Measurements from ENCODE around the gene MAGI1. TPM values are rescaled to one million over a fixed set of nuclear protein-coding genes. Genes with fewer than 3 reads are reported as not detected.

MAGI1 gene
- total RNA-seq, 1 donor from 2014 or later = 39.1 TPM

DNA sequence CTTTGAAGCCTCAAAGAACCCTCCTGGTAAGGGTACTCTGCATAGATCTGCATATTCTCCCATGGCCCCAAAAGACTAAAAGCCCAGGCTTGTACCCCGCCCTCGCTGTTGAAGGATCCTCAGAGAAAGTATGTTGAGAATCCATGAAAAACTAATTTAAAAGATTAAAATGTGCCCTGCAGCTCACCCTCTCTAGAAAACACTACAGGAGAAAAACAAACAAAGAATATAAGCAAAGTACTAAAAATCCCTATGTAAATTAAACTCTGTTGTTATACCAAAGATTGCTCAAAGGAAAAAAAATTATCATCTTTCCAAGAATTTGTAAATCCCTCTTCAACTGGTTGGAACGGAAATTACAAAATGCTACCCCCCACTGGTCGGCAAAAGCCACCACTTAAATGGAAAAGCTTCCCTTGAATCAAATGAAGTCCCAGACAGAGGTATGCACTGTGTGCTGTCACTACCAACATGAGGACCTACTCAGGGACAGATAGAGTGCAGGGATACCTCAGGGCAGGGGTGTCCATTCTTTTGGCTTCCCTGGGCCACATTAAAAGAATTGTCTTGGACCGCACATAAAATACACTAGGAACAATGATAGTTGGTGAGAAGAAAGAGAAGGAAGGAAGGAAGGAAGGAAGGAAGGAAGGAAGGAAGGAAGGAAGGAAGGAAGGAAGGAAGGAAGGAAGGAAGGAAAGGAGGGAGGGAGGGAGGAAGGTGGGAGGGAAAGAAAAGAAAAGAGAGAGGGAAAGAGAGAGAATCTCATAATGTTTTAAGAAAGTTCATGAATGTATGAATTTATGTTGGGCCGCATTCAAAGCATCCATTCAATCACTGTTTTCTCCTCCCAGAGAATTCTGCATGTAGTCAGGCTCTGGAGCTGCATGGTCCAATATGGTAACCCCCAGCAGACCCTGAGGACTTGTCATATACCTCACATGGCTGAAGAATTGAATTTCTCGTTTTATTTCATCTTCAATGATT lies 88.1 kb downstream of the MAGI1 start:
- DNase-seq (ENCODE audit: low spot score in 2 of 2) (no peak), FAIRE-seq (no peak)

DNA sequence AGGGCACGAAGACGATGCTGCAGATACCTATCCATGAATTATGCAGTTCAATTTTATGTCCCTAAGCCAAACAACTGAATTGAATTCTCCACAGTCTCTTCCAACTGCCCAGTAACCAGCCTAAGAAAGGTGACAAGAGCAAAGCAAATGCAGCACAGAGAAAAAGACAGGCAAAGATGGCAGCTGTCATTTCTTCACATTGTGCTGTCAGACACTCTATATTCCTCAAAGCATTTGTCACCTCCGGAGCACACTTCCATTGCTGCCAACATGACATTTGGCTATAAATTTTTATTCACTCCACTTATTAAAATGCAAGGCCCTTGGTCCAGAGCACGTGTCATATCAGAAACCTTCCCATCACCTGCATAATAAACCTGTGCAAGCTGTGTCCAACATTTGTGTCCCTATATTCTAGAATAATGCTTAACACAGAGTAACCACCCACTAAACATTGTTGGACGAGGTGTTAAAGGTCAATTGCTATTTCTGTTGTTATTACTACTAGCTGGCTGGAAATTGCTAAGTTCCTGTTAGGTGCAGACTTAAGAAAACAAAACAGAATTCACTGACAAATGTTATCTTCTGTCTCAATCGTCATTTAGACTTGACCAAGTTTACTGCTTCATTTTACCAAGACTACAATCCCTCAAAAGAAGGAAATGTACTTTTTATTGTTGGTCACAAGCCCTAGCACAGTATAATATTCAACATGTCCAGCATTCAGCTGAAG lies 89.7 kb downstream of the MAGI1 start:
- FAIRE-seq (no peak), DNase-seq (ENCODE audit: low spot score in 2 of 2) (no peak)

DNA sequence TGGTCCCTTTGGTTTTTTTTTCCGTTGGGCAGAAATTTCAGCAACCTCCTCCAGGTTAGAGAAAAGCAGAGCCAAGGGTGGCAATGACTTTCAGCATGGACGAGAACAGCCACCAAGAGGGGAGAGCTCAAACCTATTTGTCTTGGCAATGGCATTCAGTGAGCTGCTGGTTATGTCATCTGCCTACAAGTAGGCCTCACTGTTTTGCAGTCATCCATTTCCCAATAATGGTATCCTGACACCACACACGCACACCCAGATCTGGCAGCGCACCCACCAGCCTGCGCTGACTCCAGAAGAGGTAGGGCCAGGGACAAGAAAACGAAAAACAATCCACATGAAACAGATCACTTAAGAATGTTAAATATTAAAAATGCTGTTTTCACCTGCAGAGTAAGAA lies 92.3 kb downstream of the MAGI1 start:
- no peak for DNase-seq (ENCODE audit: low spot score in 2 of 2)
- no peak for FAIRE-seq

DNA sequence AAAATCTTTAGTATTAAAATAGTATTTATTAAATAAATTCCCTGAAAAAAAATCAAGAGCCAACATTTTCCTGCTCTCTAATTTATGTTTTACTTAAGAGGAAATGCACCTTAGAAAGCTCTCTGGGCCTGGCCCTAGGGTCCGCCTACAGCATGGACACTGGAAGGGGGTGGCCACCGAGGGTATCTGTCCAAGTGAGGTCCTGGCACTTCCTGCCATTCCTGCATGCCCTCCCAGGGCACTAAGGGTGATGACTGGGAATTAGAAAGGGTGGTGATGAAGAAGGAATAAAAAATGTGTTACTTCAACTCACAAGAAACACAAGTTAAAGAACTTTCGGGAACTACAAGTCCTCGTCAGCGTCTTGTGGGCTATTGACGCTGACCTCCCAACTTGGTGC lies 92.8 kb downstream of the MAGI1 start:
- FAIRE-seq (no peak), DNase-seq (ENCODE audit: low spot score in 2 of 2) (no peak)

GRCh38 chr3:65945480-65945879 lies 93.2 kb downstream of the MAGI1 start:
- DNase-seq (ENCODE audit: low spot score in 2 of 2) (no peak), FAIRE-seq (no peak)

DNA sequence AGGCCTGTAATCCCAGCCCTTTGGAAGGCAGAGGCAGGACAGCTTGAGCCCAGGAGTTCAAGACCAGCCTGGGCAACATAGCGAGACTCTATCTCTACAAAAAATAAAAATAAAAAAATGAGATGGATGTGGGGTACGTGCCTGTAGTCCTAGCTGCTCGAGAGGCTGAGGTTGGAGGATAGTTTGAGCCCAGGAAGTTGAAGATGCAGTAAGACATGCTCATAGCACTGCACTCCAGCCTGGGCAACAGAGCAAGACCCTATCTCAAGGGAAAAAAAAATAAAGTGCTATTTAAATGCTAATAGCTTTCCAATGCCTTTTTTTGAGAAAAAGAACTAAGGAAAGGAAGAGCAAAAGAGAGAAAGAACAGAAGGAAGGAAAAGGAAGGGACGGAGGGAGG lies 94.5 kb downstream of the MAGI1 start:
- no peak for DNase-seq (ENCODE audit: low spot score in 2 of 2)
- no peak for FAIRE-seq

DNA sequence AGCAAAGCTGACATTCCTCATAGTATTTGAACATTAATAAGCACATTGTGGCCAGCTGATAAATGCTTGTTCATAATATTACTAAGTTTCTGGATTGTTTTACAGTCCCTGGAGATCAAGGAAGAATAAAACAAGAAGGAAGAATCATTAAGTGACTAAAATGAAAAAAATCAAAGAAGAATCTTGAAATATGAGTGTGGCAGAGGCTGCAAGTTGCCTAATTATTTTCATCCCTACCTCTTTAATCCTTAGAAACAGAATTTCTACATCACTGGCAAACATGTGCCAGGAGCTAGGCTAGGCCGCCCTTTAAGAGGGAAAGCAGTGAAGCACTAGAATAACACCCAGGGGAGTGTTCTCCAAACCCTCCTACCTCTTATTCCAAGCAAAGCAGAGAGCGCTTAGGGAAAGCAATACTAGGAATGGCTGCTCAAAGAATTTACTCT lies 98.9 kb downstream of the MAGI1 start:
- no peak for FAIRE-seq
- DNase-seq (ENCODE audit: low spot score in 2 of 2) = no peak

DNA sequence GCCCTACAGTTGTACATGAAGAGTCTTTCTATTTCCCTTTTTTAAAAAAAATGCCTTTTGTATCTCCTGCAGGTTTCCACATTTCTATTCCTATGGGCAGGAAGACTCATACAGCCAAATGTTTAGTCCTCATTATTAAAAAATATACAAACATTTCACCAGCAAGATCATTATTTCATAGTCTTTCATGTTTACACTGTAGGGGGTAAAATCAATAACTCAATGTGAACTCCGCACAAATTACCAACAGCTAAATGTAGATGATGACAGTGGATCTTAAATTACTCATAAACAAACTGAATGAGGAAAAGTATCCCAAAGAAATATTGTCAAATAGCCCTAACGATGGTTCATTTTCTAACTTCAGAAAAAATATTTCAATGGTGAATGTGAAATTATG lies 99.5 kb downstream of the MAGI1 start:
- DNase-seq (ENCODE audit: low spot score in 2 of 2) = no peak
- FAIRE-seq = no peak

DNA sequence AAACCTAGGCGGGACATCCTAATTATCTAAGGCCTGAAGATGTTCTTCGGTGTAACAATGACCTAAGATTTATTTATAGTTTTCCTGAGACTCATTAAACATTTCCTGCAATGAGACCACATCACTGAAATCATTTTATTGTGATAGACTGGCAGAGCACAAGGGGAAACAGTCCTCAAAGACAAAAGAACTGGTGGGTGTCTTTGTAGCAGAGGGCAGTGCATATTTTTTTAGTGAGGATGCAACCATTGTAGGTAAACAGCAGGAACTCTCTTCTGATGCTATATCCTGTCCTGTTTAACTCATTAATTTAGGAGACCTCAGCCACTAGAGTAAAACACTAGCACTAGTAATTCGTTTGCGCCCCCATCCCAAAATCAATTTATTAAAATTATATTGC lies 100.0 kb downstream of the MAGI1 start:
- no peak for FAIRE-seq
- DNase-seq (ENCODE audit: low spot score in 2 of 2) = no peak

DNA sequence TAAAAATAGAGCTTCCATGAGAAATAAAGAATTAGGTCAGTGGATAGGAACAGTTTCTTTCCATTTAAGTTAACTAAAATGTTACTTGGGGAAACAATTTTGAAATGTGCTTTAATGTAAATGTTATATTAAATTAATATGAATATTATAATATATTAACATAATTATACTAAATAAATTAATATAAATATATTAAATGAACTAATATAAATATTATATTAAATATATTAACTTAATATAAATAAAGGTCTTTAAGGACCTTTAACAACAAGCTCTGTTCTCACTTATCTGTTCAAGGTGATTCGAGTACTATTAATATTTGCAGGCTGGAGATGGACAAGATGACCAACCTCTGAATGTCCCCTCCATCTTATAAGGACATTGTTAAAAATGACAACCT lies 100.6 kb downstream of the MAGI1 start:
- FAIRE-seq (no peak), DNase-seq (ENCODE audit: low spot score in 2 of 2) (no peak)

- no peak for DNase-seq (ENCODE audit: low spot score in 2 of 2)
Observed at GRCh38 chr3:65936908-65937638, 101.6 kb downstream of the MAGI1 start.

GRCh38 chr3:65935724-65936123 lies 103.0 kb downstream of the MAGI1 start:
- FAIRE-seq (no peak), DNase-seq (ENCODE audit: low spot score in 2 of 2) (no peak)

More at GRCh38 chr3:65936908-65937638, 101.6 kb downstream of the MAGI1 start:
- no peak for FAIRE-seq

GRCh38 chr3:65930648-65931047 lies 108.1 kb downstream of the MAGI1 start:
- FAIRE-seq = no peak

DNA sequence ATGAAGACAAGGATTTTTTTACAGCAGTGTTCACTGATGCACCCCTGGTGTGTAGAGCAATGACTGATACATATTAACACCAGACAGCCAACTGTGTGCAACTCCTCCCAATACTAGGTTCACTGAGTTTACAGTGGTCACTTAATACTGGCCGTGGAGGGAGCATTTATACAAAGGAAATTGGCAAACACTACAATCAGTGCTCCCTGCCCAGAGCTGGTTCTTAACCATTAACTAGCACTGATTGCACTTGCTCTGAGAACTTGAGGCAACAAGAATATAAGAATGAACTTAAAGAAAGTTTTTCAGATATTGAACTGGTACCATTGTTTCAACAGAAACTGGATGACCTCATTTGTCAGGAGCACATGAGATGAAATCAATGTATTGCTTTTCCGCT lies 110.6 kb downstream of the MAGI1 start:
- FAIRE-seq (no peak), DNase-seq (ENCODE audit: low spot score in 2 of 2) (no peak)

More at GRCh38 chr3:65930648-65931047, 108.1 kb downstream of the MAGI1 start:
- DNase-seq (ENCODE audit: low spot score in 2 of 2) = no peak

- FAIRE-seq (no peak), DNase-seq (ENCODE audit: low spot score in 2 of 2) (no peak)
Observed at GRCh38 chr3:65927576-65927975, 111.1 kb downstream of the MAGI1 start.

DNA sequence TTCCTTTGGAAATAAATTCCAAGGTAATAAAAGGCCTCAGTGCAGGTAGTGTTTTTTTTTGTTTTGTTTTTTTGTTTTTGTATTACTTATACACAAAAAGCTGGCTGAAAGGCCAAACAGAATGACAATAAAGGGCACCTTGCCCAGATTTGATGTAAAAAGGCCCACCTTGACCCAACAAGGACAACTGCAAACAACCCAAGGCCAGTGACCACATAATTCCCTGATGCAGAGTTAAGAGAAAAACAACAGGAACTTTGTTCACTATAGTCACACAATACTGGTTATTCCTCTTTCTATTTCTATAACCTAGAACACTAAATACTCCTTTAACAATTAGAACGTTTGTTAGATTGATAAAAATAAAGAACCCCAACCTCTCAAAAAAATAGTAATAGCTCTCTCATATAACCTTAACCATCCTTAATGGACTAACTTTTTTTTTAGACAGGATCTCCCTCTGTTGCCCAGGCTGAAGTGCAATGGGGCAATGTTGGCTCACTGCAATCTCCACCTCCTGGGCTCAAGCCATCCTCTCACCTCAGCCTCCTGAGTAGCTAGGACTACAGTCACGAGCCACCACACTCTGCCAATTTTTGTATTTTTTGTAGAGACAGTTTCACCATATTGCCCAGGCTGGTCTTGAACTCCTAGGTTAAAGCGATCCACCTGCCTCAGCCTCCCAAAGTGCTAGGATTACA lies 113.3 kb downstream of the MAGI1 start:
- DNase-seq (ENCODE audit: low spot score in 2 of 2) (no peak), FAIRE-seq (no peak)

- DNase-seq (ENCODE audit: low spot score in 2 of 2) (no peak), FAIRE-seq (no peak)
Observed at GRCh38 chr3:65924762-65925161, 114.0 kb downstream of the MAGI1 start.

DNA sequence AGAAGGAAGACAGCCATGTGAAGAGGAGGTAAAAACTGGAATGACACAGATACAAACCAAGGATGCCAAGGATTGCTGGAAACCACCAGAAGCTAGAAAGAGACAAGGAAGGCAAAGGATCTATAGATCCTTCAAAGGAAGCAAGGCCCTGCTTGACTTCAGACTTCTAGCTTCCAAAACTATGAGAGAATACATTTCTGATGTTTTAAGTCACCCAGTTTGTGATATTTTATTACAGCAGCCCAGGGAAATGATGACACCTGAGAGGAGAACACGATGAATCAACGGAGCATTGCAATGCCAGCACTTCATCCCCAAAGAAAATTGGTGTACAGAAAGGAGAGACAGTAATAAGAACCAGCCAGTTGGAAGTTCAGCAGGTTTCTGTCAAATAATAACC lies 116.3 kb downstream of the MAGI1 start:
- DNase-seq (ENCODE audit: low spot score in 2 of 2) = no peak
- FAIRE-seq = no peak

DNA sequence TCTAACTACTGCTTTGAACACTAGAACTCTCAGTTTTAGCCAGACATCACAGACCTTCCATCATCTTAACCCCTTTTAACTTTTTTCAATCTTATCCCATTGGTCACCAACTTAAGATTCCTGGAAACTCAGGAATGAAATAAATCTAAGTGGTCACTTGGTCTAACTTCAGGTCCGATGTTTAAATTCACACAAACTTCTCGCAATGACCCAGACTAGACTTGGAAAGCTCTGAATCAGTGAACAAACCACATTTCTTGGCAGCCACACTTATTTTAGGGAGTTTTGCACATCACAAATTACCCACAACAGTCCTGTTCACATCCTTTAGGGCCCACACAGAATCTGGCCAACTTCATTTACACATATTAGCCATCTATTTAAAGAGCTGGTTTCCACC lies 118.9 kb downstream of the MAGI1 start:
- FAIRE-seq (no peak), DNase-seq (ENCODE audit: low spot score in 2 of 2) (no peak)

- no peak for DNase-seq (ENCODE audit: low spot score in 2 of 2)
- no peak for FAIRE-seq
Observed at GRCh38 chr3:65915477-65915876, 123.2 kb downstream of the MAGI1 start.
